Liver (tissue), 9 donors: Measurements from ENCODE around the gene NAIF1. TPM values are rescaled to one million over a fixed set of nuclear protein-coding genes. Genes with fewer than 3 reads are reported as not detected.

Source experiments
- DNase-seq: peaks from one replicate; pipeline ENCODE4 v3.0.0-alpha.2; 2017; ENCODE audit warnings: low spot score
- H3K27ac ChIP-seq, 2 donors: one replicate each; pipeline ENCODE4 v1.7.0; 2013; ENCODE audit warnings: inconsistent platforms in 2 of 2, low read length in 2 of 2, control low read depth in 1 of 2, low read depth in 1 of 2, mild to moderate bottlenecking in 1 of 2
- H3K27me3 ChIP-seq, 4 donors: one replicate each; pipeline versions ENCODE4 v1.6.1 to v1.7.0; 2013; ENCODE audit warnings: low read length in 3 of 4, inconsistent platforms in 1 of 4, mild to moderate bottlenecking in 1 of 4, moderate library complexity in 1 of 4; ENCODE audit not compliant: control insufficient read depth in 4 of 4, insufficient read depth in 4 of 4
- H3K36me3 ChIP-seq, 4 donors: one replicate each; pipeline versions ENCODE4 v1.6.1 to v1.7.0; 2013; ENCODE audit warnings: low read length in 3 of 4, mild to moderate bottlenecking in 3 of 4, low read depth in 1 of 4, moderate library complexity in 1 of 4; ENCODE audit not compliant: control insufficient read depth in 4 of 4, insufficient read depth in 3 of 4
- H3K4me1 ChIP-seq, 4 donors: one replicate each; pipeline versions ENCODE4 v1.6.1 to v1.7.0; 2013; ENCODE audit warnings: low read length in 3 of 4, mild to moderate bottlenecking in 3 of 4, moderate library complexity in 1 of 4; ENCODE audit not compliant: control insufficient read depth in 4 of 4, insufficient read depth in 4 of 4
- H3K4me3 ChIP-seq, 3 donors: one replicate each; pipeline versions ENCODE4 v1.6.1 to v1.7.0; 2013; ENCODE audit warnings: low read length in 3 of 3, control low read depth in 1 of 3, low read depth in 1 of 3, mild to moderate bottlenecking in 1 of 3
- H3K9ac ChIP-seq, 2 donors: one replicate each; pipeline ENCODE4 v1.7.0; 2013; ENCODE audit warnings: low read length in 2 of 2, mild to moderate bottlenecking in 2 of 2, moderate library complexity in 2 of 2, control low read depth in 1 of 2, low read depth in 1 of 2
- H3K9me3 ChIP-seq, 4 donors: one replicate each; pipeline versions ENCODE4 v1.6.1 to v1.7.0; 2013; ENCODE audit warnings: low read length in 3 of 4; ENCODE audit not compliant: control insufficient read depth in 4 of 4
- EGR1 ChIP-seq, 2 donors: IDR thresholded peaks; 2 replicates each; pipeline ENCODE4 v1.6.1; 2016 to 2018; ENCODE audit warnings: antibody characterized with exemption in 2 of 2, low read depth in 2 of 2
- FOXA1 ChIP-seq: IDR thresholded peaks from 2 replicates; pipeline ENCODE4 v1.6.1; 2016; ENCODE audit warnings: antibody characterized with exemption
- FOXA2 ChIP-seq: IDR thresholded peaks from 2 replicates; pipeline ENCODE4 v1.6.1; 2016; ENCODE audit warnings: antibody characterized with exemption
- GABPA ChIP-seq, 2 donors: IDR thresholded peaks in 1 of 2; conservative IDR thresholded peaks in 1 of 2; 2 replicates each; pipeline ENCODE4 v1.6.1; 2016; ENCODE audit warnings: antibody characterized with exemption in 2 of 2, mild to moderate bottlenecking in 1 of 2, moderate library complexity in 1 of 2
- HNF4A ChIP-seq, 2 donors: conservative IDR thresholded peaks; 2 replicates each; pipeline ENCODE4 v1.6.1; 2016; ENCODE audit warnings: antibody characterized with exemption in 2 of 2, mild to moderate bottlenecking in 2 of 2
- HNF4G ChIP-seq: IDR thresholded peaks from 2 replicates; pipeline ENCODE4 v1.6.1; 2016; ENCODE audit warnings: antibody characterized with exemption
- JUND ChIP-seq, 2 donors: IDR thresholded peaks; 2 replicates each; pipeline ENCODE4 v1.6.1; 2016; ENCODE audit warnings: antibody characterized with exemption in 2 of 2
- NR2F2 ChIP-seq: IDR thresholded peaks from 2 replicates; pipeline ENCODE4 v1.6.1; 2016; ENCODE audit warnings: antibody characterized with exemption
- RAD21 ChIP-seq, 2 donors: IDR thresholded peaks; 2 replicates each; pipeline ENCODE4 v1.6.1; 2016; ENCODE audit warnings: antibody characterized with exemption in 2 of 2, mild to moderate bottlenecking in 2 of 2
- RXRA ChIP-seq, 2 donors: IDR thresholded peaks; 2 replicates each; pipeline ENCODE4 v1.6.1; 2017 to 2018; ENCODE audit warnings: antibody characterized with exemption in 2 of 2, mild to moderate bottlenecking in 1 of 2
- SP1 ChIP-seq: IDR thresholded peaks from 2 replicates; pipeline ENCODE4 v1.6.1; 2018; ENCODE audit warnings: antibody characterized with exemption, mild to moderate bottlenecking
- TAF1 ChIP-seq: conservative IDR thresholded peaks from 2 replicates; pipeline ENCODE4 v1.6.1; 2016; ENCODE audit warnings: antibody characterized with exemption, mild to moderate bottlenecking
- YY1 ChIP-seq: IDR thresholded peaks from 2 replicates; pipeline ENCODE4 v1.6.1; 2016; ENCODE audit warnings: antibody characterized with exemption, mild to moderate bottlenecking
- WGBS: extraction: QIAGEN DNeasy Blood & Tissue Kit; methylation state at CpG from one replicate; pipeline ENCODE4 v1.1.7; 2013; 5-methylcytosine and 5-hydroxymethylcytosine counted together
- polyA plus RNA-seq, 2 donors: library from polyadenylated mRNA; stranded (reverse) in 1 of 2; unstranded in 1 of 2; fragments of 200-250 nt in 1 of 2; fragments of >200 nt in 1 of 2; fragmentation: Nextera tagmentation in 1 of 2; extraction: Ambion mirVana in 1 of 2; gene quantifications; one replicate each; pipeline versions ENCODE4 v1.2.1 to v1.2.3, GENCODE V29; 2013 to 2015
- total RNA-seq, 2 donors: library from RNA; depleted of rRNA; stranded (reverse); fragments of >200 nt; gene quantifications; one replicate each; pipeline ENCODE4 v1.2.3, GENCODE V29; 2014
- TF ChIP-seq, protein P1 (sequence below): IDR thresholded peaks from 2 replicates; pipeline ENCODE4 v1.6.1; 2016; ENCODE audit warnings: antibody characterized with exemption
- TF ChIP-seq, protein P2 (sequence below): IDR thresholded peaks from 2 replicates; pipeline ENCODE4 v1.6.1; 2016; ENCODE audit warnings: antibody characterized with exemption, mild to moderate bottlenecking
- TF ChIP-seq, protein P3 (sequence below): fragments of 150-350 bp; IDR thresholded peaks from 2 replicates; pipeline ENCODE4 v1.5.1; 2017; ENCODE audit warnings: improper control_type of control experiment, low read depth, low read length; ENCODE audit not compliant: missing input control
- TF ChIP-seq, protein P4 (sequence below): IDR thresholded peaks from 2 replicates; pipeline ENCODE4 v1.6.1; 2016; ENCODE audit warnings: antibody characterized with exemption
- TF ChIP-seq, protein P5 (sequence below): IDR thresholded peaks from 2 replicates; pipeline ENCODE4 v1.6.1; 2016; ENCODE audit warnings: antibody characterized with exemption
- donor health status: healthy.
- donor health status: healthy.
- donor health status: healthy.
- donor health status: healthy.
- donor health status: healthy.

The NAIF1 gene
- total and polyA plus RNA-seq, 4 donors = 2.5 to 6.5 (median 4.7) TPM

DNA sequence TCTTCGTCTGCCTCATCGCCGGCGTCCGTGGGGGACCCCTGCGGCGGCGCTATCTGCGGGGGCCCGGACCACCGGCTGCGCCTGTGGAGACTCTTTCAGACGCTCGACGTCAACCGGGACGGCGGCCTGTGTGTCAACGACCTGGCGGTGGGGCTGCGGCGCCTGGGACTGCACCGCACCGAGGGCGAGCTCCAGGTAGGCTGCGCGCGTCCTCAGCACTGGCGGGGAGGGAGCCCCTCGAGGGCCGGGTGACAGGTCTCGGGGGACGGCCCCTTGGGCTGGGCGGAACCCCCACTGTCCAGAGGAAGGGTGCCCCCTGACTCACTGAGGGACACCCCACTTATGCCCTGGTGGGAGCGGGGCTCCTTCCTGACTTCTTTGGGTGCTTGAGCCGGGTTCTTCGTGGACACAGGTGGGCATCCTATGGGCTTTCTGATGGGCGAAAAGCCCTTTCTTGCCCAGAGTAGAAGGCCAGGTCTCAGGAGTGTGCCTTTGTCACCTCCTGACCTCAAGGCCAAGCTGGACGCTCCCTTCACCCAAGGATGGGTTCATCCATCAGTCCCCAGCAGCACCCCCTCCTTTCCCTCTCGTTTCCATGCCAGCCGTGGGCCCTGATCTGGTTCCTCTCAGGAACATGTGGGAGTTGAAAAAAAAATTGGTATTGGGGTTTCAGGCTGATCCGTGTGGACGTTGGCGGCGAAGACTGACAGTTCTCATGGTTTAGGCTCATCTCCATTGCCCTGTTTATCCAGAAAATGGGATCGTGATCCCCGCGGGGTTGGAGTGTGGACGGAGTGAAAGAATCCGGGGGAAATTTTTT is 1.5 kb upstream of the NAIF1 start:
- no peak for TF ChIP-seq RAD21 (IDR thresholded peaks at IDR 0.05)
- TF ChIP-seq RXRA (IDR thresholded peaks at IDR 0.05) = peak in 1 of 2 donors; percentile 10
- H3K4me3 ChIP-seq = peak overlapping the region; percentile 50 to 95 (median 65)
- H3K9me3 ChIP-seq = no peaks in the 10 kb centered on the region
- peak overlapping the region; percentile 86 to 88 for H3K27ac ChIP-seq
- peak; percentile 54 for DNase-seq
- H3K4me1 ChIP-seq = peaks cover 20 to 60% (median 46%) of the 10 kb centered on the region in 4 donors
- no peaks in the 10 kb centered on the region for H3K27me3 ChIP-seq
- WGBS = 1% methylated on average over 50 of the region's 50 CpGs
- H3K9ac ChIP-seq = peak overlapping the region; percentile 34 to 40
- H3K36me3 ChIP-seq = no peaks in the 10 kb centered on the region

DNA sequence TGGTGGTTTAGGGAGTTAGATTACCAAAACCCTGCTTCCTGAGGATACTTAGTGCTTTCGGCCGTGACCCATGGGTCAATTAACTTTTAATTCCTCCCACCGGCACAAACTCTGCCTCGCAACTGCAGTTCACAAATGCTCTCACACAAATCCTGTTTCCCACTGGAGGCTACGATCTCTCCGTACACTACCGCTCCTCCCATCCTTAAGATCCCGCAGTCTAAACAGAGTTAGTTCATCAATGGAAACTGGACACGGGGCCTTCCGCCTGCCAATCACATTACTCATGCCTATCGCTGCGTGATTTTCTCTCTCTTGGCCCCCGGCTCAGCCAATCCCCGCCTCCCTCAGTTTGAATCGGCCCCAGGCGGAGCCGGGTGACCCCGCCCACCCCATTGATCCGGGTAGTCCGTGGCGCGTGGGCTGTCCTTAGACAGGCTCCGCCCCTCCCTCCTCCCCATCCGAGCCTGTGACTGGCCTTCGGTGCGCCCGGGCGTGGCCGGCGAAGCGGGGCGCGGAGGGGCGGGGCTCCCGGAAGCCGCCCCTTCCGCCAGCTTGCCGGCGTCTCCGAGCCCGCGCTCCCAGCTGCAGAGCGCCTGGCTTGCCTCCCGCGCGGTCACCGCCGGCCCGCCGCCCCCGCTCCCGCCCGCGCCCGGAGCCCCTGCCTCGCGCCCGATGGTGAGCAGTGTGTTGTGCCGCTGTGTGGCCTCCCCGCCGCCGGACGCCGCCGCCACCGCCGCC is 695 bp upstream of the NAIF1 start, which contains the start of gene SLC25A25:
SLC25A25 (plus strand) TSS at position 588 of the 741 bp plus-strand sequence; CDS start at position 676, 88 bp downstream.
- H3K27ac ChIP-seq = peak within 1 kb of the TSS; percentile 99 to 100
- no peaks in the 10 kb centered on the region for H3K36me3 ChIP-seq
- peak; percentile 100 for DNase-seq
- H3K9me3 ChIP-seq = no peaks in the 10 kb centered on the region
- H3K27me3 ChIP-seq = no peaks in the 10 kb centered on the region
- under 1% methylated on average over 67 of the region's 67 CpGs for WGBS
- H3K9ac ChIP-seq = peak within 1 kb of the TSS; percentile 79 to 97
- H3K4me1 ChIP-seq = peaks cover 22 to 58% (median 39%) of the 10 kb centered on the region in 4 donors
- TF ChIP-seq GABPA (IDR thresholded peaks at IDR 0.05 in 1 of 2, conservative IDR thresholded peaks at IDR 0.05 in 1 of 2) (peak in 1 of 2 donors; percentile 39), YY1 (peak; percentile 19), FOXA1 (no peak), EGR1 (IDR thresholded peaks at IDR 0.05; ENCODE audit: low read depth in 2 of 2) (peak; percentile 8 to 45), RXRA (IDR thresholded peaks at IDR 0.05) (peak in 1 of 2 donors; percentile 20), HNF4A (conservative IDR thresholded peaks at IDR 0.05) (peak in 1 of 2 donors; percentile 6), HNF4G (no peak), TAF1 (peak; percentile 58), SP1 (peak; percentile 71), RAD21 (IDR thresholded peaks at IDR 0.05) (no peak), FOXA2 (no peak), JUND (IDR thresholded peaks at IDR 0.05) (peak; percentile 64 to 74), NR2F2 (peak; percentile 28)
- TF ChIP-seq, protein P1, sequence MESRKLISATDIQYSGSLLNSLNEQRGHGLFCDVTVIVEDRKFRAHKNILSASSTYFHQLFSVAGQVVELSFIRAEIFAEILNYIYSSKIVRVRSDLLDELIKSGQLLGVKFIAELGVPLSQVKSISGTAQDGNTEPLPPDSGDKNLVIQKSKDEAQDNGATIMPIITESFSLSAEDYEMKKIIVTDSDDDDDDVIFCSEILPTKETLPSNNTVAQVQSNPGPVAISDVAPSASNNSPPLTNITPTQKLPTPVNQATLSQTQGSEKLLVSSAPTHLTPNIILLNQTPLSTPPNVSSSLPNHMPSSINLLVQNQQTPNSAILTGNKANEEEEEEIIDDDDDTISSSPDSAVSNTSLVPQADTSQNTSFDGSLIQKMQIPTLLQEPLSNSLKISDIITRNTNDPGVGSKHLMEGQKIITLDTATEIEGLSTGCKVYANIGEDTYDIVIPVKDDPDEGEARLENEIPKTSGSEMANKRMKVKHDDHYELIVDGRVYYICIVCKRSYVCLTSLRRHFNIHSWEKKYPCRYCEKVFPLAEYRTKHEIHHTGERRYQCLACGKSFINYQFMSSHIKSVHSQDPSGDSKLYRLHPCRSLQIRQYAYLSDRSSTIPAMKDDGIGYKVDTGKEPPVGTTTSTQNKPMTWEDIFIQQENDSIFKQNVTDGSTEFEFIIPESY = no peak
- TF ChIP-seq, protein P2, sequence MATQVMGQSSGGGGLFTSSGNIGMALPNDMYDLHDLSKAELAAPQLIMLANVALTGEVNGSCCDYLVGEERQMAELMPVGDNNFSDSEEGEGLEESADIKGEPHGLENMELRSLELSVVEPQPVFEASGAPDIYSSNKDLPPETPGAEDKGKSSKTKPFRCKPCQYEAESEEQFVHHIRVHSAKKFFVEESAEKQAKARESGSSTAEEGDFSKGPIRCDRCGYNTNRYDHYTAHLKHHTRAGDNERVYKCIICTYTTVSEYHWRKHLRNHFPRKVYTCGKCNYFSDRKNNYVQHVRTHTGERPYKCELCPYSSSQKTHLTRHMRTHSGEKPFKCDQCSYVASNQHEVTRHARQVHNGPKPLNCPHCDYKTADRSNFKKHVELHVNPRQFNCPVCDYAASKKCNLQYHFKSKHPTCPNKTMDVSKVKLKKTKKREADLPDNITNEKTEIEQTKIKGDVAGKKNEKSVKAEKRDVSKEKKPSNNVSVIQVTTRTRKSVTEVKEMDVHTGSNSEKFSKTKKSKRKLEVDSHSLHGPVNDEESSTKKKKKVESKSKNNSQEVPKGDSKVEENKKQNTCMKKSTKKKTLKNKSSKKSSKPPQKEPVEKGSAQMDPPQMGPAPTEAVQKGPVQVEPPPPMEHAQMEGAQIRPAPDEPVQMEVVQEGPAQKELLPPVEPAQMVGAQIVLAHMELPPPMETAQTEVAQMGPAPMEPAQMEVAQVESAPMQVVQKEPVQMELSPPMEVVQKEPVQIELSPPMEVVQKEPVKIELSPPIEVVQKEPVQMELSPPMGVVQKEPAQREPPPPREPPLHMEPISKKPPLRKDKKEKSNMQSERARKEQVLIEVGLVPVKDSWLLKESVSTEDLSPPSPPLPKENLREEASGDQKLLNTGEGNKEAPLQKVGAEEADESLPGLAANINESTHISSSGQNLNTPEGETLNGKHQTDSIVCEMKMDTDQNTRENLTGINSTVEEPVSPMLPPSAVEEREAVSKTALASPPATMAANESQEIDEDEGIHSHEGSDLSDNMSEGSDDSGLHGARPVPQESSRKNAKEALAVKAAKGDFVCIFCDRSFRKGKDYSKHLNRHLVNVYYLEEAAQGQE = no peak
- TF ChIP-seq, protein P3, sequence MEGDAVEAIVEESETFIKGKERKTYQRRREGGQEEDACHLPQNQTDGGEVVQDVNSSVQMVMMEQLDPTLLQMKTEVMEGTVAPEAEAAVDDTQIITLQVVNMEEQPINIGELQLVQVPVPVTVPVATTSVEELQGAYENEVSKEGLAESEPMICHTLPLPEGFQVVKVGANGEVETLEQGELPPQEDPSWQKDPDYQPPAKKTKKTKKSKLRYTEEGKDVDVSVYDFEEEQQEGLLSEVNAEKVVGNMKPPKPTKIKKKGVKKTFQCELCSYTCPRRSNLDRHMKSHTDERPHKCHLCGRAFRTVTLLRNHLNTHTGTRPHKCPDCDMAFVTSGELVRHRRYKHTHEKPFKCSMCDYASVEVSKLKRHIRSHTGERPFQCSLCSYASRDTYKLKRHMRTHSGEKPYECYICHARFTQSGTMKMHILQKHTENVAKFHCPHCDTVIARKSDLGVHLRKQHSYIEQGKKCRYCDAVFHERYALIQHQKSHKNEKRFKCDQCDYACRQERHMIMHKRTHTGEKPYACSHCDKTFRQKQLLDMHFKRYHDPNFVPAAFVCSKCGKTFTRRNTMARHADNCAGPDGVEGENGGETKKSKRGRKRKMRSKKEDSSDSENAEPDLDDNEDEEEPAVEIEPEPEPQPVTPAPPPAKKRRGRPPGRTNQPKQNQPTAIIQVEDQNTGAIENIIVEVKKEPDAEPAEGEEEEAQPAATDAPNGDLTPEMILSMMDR = no peak
- TF ChIP-seq, protein P4, sequence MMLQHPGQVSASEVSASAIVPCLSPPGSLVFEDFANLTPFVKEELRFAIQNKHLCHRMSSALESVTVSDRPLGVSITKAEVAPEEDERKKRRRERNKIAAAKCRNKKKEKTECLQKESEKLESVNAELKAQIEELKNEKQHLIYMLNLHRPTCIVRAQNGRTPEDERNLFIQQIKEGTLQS = peak; percentile 7
- TF ChIP-seq, protein P5, sequence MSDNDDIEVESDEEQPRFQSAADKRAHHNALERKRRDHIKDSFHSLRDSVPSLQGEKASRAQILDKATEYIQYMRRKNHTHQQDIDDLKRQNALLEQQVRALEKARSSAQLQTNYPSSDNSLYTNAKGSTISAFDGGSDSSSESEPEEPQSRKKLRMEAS = no peak
- peak within 1 kb of the TSS; percentile 73 to 95 (median 74) for H3K4me3 ChIP-seq
